Measurements from ENCODE around the gene EXO5.

- TF ChIP-seq CTCF (IDR thresholded peaks at IDR 0.05), result no peak
- no peak for TF ChIP-seq POLR2A (IDR thresholded peaks at IDR 0.05)
These were observed 55.9 kb downstream of the EXO5 start for GRCh38 chr1:40564506-40564905.

All from thyroid gland (tissue), 4 donors.